ENCODE measurements around the gene DUS3L. TPM values are rescaled to one million over a fixed set of nuclear protein-coding genes. Genes with fewer than 3 reads are reported as not detected.
A peak's percentile ranks its signal among the peaks of the same experiment; 100 is the strongest.

DUS3L gene, protein sequence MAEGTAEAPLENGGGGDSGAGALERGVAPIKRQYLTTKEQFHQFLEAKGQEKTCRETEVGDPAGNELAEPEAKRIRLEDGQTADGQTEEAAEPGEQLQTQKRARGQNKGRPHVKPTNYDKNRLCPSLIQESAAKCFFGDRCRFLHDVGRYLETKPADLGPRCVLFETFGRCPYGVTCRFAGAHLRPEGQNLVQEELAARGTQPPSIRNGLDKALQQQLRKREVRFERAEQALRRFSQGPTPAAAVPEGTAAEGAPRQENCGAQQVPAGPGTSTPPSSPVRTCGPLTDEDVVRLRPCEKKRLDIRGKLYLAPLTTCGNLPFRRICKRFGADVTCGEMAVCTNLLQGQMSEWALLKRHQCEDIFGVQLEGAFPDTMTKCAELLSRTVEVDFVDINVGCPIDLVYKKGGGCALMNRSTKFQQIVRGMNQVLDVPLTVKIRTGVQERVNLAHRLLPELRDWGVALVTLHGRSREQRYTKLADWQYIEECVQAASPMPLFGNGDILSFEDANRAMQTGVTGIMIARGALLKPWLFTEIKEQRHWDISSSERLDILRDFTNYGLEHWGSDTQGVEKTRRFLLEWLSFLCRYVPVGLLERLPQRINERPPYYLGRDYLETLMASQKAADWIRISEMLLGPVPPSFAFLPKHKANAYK
- 33.2 and 35.5 TPM in 2 replicates for total RNA-seq (2022)
- Bru-seq, nascent RNA = percentile 61 among the genes with signal in this experiment
- BruChase-seq, experiment 1, labeled RNA remaining after a 6-hour chase = percentile 68 among the genes with signal in this experiment
- BruChase-seq, experiment 2, labeled RNA remaining after a 2-hour chase = percentile 66 among the genes with signal in this experiment
- long read RNA-seq, transcript DUS3L-201 (13 exons, 2,113 nt) = major isoform, 25 of 36 reads
- long read RNA-seq, partial matches to known transcripts = 2 of 36 reads
- long read RNA-seq, other reads (novel, unspliced or antisense) = 9 of 36 reads

DNA sequence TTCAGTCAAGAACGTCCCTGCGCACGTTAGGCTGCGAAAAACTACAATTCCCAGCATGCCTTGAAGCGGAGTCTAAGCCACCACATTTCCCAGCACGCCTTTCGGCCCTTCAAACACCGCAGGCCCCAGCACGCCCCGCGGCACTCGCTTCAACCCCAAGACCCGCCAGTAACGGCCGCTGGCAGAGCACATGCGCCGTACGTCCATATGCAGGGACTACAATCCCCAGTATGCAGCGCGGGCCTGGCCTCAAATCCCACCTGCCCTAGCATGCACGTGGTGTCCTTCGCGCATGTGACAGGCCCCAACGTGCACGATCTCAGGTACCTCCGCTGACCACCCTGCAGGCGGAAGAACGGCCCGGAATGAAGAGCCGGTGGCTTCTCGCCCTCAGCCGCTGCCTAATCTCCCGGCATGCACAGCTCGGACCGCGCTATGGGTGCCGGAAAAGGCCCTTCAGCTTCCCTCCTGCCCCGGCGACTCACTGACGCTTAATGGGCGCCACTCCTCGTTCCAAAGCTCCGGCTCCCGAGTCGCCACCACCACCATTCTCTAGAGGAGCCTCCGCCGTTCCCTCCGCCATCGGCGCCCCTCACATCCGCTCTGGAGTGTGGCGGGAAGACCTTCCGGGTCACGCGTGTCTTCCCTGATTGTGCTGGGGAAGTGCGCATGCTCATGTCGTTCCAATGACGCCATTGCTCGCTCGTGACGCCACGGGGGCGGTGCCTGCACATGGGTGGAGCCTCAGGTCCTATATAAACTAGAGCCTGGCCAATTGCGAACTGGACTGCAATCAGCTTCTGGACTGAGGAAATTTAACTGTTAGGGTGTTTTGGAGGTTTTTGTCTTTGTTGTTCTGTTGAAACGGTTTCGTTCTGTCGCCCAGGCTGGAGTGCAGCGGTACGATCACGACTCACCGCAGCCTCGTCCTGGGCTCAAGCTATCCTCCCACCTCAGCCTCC lies at the start of gene DUS3L:
Gene DUS3L (minus strand): TSS at position 605 of the 962 bp plus-strand sequence. CDS start 22 bp downstream, at position 583.
- peak within 1 kb of the TSS; percentile 100 for H3K27ac Mint-ChIP-seq (ENCODE audit: unreplicated experiment)
- no peaks in the 10 kb centered on the region for H3K27me3 Mint-ChIP-seq (ENCODE audit: unreplicated experiment)
- H3K4me1 Mint-ChIP-seq (ENCODE audit: low read depth, unreplicated experiment) = no peaks in the 10 kb centered on the region
- TSS peak; percentile 96 for BruUV-seq (replicated peaks)
- H3K9me3 Mint-ChIP-seq (ENCODE audit: low read depth, unreplicated experiment) = no peaks in the 10 kb centered on the region
- intact Hi-C loops (cut with micrococcal nuclease; ENCODE audit: unreplicated experiment) = no loop called here
- H3K36me3 Mint-ChIP-seq (ENCODE audit: insufficient read depth, unreplicated experiment) = peaks cover 41% of the 10 kb centered on the region
- peak; percentile 92 for DNase-seq
- TF ChIP-seq, protein P1, sequence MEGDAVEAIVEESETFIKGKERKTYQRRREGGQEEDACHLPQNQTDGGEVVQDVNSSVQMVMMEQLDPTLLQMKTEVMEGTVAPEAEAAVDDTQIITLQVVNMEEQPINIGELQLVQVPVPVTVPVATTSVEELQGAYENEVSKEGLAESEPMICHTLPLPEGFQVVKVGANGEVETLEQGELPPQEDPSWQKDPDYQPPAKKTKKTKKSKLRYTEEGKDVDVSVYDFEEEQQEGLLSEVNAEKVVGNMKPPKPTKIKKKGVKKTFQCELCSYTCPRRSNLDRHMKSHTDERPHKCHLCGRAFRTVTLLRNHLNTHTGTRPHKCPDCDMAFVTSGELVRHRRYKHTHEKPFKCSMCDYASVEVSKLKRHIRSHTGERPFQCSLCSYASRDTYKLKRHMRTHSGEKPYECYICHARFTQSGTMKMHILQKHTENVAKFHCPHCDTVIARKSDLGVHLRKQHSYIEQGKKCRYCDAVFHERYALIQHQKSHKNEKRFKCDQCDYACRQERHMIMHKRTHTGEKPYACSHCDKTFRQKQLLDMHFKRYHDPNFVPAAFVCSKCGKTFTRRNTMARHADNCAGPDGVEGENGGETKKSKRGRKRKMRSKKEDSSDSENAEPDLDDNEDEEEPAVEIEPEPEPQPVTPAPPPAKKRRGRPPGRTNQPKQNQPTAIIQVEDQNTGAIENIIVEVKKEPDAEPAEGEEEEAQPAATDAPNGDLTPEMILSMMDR (IDR thresholded peaks at IDR 0.05; ENCODE audit: unreplicated experiment) = no peak
- H3K4me3 Mint-ChIP-seq (ENCODE audit: low read depth, unreplicated experiment) = peak within 1 kb of the TSS; percentile 96
- CTCF ChIA-PET = interaction anchor here (0.7 kb wide), 1 partner anchor 738 kb away, joined by 3 read pairs; no protein-coding TSS in a partner anchor

DNA sequence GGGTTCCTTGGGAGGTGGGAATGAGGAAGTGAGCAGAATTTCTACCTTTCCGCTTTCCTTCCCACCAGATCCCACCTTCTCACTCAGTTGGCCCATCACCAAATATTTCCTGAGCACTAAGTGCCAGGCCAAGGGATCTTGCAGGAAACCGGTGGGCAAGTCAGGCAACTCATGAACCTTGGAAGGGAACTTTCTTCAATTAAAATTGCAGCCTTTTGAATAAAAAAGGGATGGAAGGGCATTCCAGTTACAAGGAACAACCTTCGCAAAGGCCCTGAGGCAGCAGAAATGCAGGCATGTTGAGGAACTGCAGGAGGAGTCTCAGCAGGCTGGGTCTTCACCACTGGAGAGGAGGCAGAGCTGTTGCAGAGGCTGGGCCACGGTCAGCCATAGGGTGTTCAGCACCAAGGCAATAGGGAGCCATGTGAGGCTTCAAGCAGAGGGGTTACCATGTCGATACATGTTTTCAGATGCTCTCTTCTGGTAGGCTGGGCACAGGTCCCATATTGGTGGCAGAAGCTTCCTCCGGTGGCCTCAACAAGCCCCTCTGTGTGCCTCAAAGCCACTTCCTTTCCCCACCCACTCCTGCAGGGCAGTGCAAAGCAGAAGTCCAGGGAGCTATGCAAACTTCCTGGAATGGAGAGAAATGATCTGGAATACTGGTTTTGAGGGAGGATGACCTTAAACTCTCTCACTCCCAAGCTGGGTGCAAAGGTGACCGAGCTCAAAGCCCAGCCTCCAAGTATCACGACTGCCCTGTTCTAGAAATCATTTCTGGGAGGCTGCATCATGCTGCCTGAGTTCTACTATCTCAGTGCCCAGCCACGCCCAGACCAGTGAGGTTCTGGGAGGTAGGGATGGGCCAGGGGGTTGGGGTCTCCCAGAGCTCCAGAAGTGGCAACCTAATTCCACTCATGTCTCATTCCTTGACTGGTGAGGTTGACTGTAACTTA lies 48.4 kb upstream of the DUS3L start, which contains the start of gene FUT6:
Gene FUT6 (minus strand): TSS at position 638 of the 953 bp plus-strand sequence. CDS start 7,135 bp downstream, outside the sequence.
- Mint-ChIP-seq H3K4me1 (ENCODE audit: low read depth, unreplicated experiment) (peaks cover 10% of the 10 kb centered on the region), H3K9me3 (ENCODE audit: low read depth, unreplicated experiment) (no peaks in the 10 kb centered on the region), H3K27me3 (ENCODE audit: unreplicated experiment) (no peaks in the 10 kb centered on the region), H3K36me3 (ENCODE audit: insufficient read depth, unreplicated experiment) (no peaks in the 10 kb centered on the region), H3K27ac (ENCODE audit: unreplicated experiment) (peak within 1 kb of the TSS; percentile 7), H3K4me3 (ENCODE audit: low read depth, unreplicated experiment) (peak within 1 kb of the TSS; percentile 13)
- TF ChIP-seq, protein P1 (IDR thresholded peaks at IDR 0.05; ENCODE audit: unreplicated experiment) = no peak
- CTCF ChIA-PET = no interaction called here
- BruUV-seq (replicated peaks) = no TSS peak
- no peak for DNase-seq
- intact Hi-C loops (cut with micrococcal nuclease; ENCODE audit: unreplicated experiment) = no loop called here

DNA sequence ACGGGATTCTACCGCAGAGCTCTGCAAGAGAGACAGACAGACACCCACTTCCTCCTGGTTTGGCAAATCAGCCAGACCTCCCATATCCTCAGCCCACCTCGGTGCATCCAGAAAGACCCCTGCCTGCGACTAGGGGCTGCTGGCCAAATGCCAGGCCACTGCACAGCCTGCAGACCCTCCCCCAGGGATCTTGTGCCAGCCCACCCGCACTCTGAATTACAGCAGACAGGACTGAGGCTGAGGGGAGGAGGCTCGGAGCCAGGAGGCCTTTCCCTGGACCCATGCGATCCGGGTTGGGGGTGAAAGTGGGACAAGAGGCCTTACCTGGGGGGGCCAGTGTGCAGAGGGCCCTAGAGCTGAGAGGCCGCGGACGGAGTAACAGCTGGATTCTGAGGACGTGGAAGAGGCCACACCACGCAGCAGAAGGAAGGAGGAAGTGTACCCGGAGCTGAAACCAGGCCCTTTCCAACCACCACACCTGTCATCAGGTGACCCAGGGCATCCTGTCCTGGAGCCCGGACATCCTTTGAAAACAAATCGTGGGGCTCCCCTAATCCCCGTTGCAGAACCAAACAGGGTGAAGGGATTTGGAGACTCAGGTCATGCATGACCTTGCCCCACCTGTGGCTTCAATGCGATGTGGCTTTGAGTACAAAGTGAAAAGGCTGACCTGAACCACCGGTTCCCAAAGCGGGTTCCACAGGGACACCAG lies 47.5 kb upstream of the DUS3L start:
- H3K9me3 Mint-ChIP-seq (ENCODE audit: low read depth, unreplicated experiment) = no peaks in the 10 kb centered on the region
- no peak for DNase-seq
- intact Hi-C loops (cut with micrococcal nuclease; ENCODE audit: unreplicated experiment) = no loop called here
- H3K27ac Mint-ChIP-seq (ENCODE audit: unreplicated experiment) = peak overlapping the region; percentile 7
- peaks cover 10% of the 10 kb centered on the region for H3K4me1 Mint-ChIP-seq (ENCODE audit: low read depth, unreplicated experiment)
- TF ChIP-seq, protein P1 (IDR thresholded peaks at IDR 0.05; ENCODE audit: unreplicated experiment) = no peak
- H3K36me3 Mint-ChIP-seq (ENCODE audit: insufficient read depth, unreplicated experiment) = no peaks in the 10 kb centered on the region
- H3K27me3 Mint-ChIP-seq (ENCODE audit: unreplicated experiment) = no peaks in the 10 kb centered on the region
- no TSS peak for BruUV-seq (replicated peaks)
- peak overlapping the region; percentile 13 for H3K4me3 Mint-ChIP-seq (ENCODE audit: low read depth, unreplicated experiment)
- CTCF ChIA-PET = no interaction called here
